GM12891 (cell line): ENCODE data around the gene PCSK1.

ENCODE experiments used
- POLR2A ChIP-seq: IDR thresholded peaks from 2 replicates; pipeline ENCODE4 v1.6.1; 2011; ENCODE audit warnings: low read depth, low read length, control low read depth
- POLR2AphosphoS5 ChIP-seq: IDR thresholded peaks from 2 replicates; pipeline ENCODE4 v1.6.1; 2011; ENCODE audit warnings: low read depth, low read length, control low read depth
- TAF1 ChIP-seq: IDR thresholded peaks from 2 replicates; pipeline ENCODE4 v1.6.1; 2011; ENCODE audit warnings: low read depth, low read length, control low read depth

- no peak for TF ChIP-seq POLR2AphosphoS5
- no peak for TF ChIP-seq TAF1
- no peak for TF ChIP-seq POLR2A
Measured at GRCh38 chr5:96387616-96388015, 45.4 kb downstream of the PCSK1 start.
